Measurements from ENCODE around the gene AGAP1. TPM values are rescaled to one million over a fixed set of nuclear protein-coding genes. Genes with fewer than 3 reads are reported as not detected.

The AGAP1 gene
- total RNA-seq, 4 donors from 2014 or later: 33.7 to 39.9 (median 35.6) TPM

DNA sequence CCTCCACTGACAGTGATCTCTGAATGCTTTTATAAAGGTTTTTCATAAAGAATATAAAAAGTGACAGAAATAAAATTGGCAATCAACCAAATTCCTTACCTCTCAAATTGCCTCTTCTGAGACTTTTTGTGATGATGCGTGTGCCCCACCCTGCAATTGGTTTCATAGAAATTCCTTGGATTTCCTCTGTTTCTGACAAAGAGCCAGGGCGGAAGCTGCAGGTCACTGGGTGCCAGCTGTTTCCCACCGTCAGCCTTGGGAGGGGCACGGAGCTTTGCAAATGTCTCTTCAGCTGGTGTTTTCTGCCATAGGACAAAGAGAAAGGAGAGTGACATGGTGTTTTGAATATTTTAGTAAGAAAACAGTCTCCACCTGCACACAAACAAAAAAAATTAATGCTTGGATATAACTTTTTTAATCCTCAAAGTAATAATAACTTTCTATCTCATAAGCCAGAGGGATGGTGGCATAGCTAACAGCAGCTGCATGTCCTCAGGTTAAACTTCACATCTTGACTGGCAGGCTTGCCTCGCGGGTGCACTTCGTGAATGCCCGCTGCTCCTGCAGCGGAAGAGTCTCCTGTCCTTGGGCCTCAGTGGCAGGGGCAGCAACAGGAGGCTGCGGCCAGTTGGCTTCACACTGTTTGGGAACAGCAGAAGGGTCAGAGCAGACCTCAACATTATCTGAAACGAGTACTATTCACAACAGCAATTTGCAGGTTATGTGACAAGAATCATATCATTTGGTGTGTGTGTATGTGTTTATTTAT is 24.7 kb downstream of the AGAP1 start:
- Histone ChIP-seq H3K27ac (no peak overlapping the region), H3K36me3 (peaks cover 0 to 10% (median 0%) of the 10 kb centered on the region in 3 donors), H3K4me1 (peaks cover 0 to 22% (median 6%) of the 10 kb centered on the region in 4 donors), H3K4me3 (no peak overlapping the region), H3K9me3 (no peaks in the 10 kb centered on the region), H3K27me3 (no peaks in the 10 kb centered on the region)
- WGBS, 2 donors: 67 to 70% methylated on average over 11 of the region's 11 CpGs
- no peak for TF ChIP-seq POLR2A (IDR thresholded peaks at IDR 0.05)
- no peak for TF ChIP-seq EP300 (IDR thresholded peaks at IDR 0.05)
- TF ChIP-seq CTCF (IDR thresholded peaks at IDR 0.05): no peak
- no peak for DNase-seq (ENCODE audit: low spot score in 2 of 2)

DNA sequence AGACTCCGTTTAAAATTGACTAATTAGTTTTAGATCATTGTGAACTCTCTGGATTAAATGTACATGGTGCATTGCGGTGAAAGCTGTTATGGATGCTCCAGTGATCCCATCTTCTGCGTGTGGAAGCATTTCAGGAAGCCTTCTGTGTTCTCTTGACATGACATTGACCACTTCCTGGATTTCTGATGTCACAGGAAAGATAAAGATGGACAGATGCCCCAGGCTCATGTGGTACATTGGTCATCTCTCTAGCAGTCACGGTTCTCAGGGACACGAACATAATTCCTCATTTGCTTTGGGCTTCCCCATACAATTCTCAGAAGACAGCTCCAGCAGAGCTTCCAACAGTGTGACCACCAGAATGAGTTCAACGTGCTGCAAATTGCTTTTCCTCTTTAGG is 26.9 kb downstream of the AGAP1 start:
- DNase-seq (ENCODE audit: low spot score in 2 of 2): no peak
- no peak overlapping the region for H3K27ac ChIP-seq
- H3K4me3 ChIP-seq: no peak overlapping the region
- no peaks in the 10 kb centered on the region for H3K9me3 ChIP-seq
- peaks cover 0 to 9% (median 0%) of the 10 kb centered on the region in 3 donors for H3K36me3 ChIP-seq
- peaks cover 0 to 33% (median 5%) of the 10 kb centered on the region in 4 donors for H3K4me1 ChIP-seq
- TF ChIP-seq POLR2A (IDR thresholded peaks at IDR 0.05) (no peak), CTCF (IDR thresholded peaks at IDR 0.05) (no peak), EP300 (IDR thresholded peaks at IDR 0.05) (no peak)
- H3K27me3 ChIP-seq: no peaks in the 10 kb centered on the region
- WGBS, 2 donors: 85 to 88% methylated on average over 6 of the region's 6 CpGs

- Histone ChIP-seq H3K27me3 (no peaks in the 10 kb centered on the region), H3K4me1 (peaks cover 0 to 36% (median 5%) of the 10 kb centered on the region in 4 donors), H3K9me3 (no peaks in the 10 kb centered on the region), H3K36me3 (no peaks in the 10 kb centered on the region), H3K27ac (no peak overlapping the region), H3K4me3 (no peak overlapping the region)
- no peak for TF ChIP-seq POLR2A (IDR thresholded peaks at IDR 0.05)
- no peak for TF ChIP-seq EP300 (IDR thresholded peaks at IDR 0.05)
- no peak for TF ChIP-seq CTCF (IDR thresholded peaks at IDR 0.05)
- WGBS, 2 donors: 50 to 58% methylated on average over 6 of the region's 6 CpGs
- DNase-seq (ENCODE audit: low spot score in 2 of 2): no peak
Measured at GRCh38 chr2:235521844-235522243, 28.0 kb downstream of the AGAP1 start.

DNA sequence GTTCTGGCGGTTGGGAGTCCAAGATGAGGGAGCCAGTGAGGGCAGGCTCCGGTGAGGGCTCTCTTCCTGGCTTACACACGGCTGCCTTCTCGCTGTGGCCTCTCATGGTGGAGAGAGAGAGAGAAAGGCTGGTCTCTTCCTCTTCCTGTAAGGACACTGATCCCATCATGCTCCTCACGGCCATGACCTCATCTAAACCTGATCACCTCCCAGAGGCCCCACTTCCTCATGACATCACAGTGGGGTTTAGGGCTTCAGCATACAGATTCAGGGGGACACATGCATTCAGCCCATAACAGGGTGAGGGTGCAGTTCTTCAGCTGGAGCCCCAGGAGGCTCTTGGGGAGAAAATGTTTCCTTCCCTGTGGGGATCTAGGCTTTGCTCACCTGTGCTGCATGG is 29.2 kb downstream of the AGAP1 start:
- no peak overlapping the region for H3K27ac ChIP-seq
- peaks cover 0 to 45% (median 4%) of the 10 kb centered on the region in 4 donors for H3K4me1 ChIP-seq
- no peaks in the 10 kb centered on the region for H3K27me3 ChIP-seq
- no peaks in the 10 kb centered on the region for H3K36me3 ChIP-seq
- H3K9me3 ChIP-seq: no peaks in the 10 kb centered on the region
- DNase-seq (ENCODE audit: low spot score in 2 of 2): no peak
- no peak overlapping the region for H3K4me3 ChIP-seq
- 88 to 94% methylated on average over 5 of the region's 5 CpGs for WGBS, 2 donors
- TF ChIP-seq CTCF (IDR thresholded peaks at IDR 0.05) (no peak), POLR2A (IDR thresholded peaks at IDR 0.05) (no peak), EP300 (IDR thresholded peaks at IDR 0.05) (no peak)

DNA sequence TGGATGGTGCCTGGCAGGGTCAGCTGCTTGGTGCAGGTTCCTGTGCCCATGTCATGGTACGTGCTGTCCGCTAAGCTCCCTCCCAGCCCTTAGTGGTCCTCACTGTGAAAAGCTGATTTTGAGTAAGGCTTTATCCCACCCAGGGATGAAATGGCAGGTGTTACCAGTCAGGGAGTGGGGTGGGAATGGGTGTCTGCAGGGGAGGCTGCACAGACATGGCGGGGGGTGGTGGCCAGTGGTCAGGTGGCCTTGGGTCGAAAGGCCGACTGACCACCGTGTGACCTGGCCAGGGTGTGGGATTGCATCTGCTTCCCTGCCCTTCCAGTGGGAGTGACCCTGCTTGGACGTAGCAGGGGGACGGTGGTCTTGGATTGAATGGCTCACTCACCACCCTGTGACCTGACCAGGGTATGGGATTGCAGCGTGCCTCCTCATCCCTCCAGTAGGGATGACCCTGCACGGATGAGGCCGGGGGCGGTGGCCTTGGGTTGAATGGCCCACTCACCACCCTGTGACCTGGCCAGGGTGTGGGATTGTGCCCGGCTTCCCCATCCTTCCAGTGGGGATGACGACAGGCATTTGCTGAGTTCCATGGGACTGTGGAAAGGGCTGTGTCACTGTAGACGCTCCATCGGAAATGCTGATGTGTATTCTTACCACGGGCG is 29.8 kb downstream of the AGAP1 start:
- no peak overlapping the region for H3K27ac ChIP-seq
- DNase-seq (ENCODE audit: low spot score in 2 of 2): no peak
- no peaks in the 10 kb centered on the region for H3K27me3 ChIP-seq
- WGBS, 2 donors: 74 to 87% methylated on average over 14 to 18 of the region's 18 CpGs
- no peaks in the 10 kb centered on the region for H3K36me3 ChIP-seq
- no peak overlapping the region for H3K4me3 ChIP-seq
- TF ChIP-seq EP300 (IDR thresholded peaks at IDR 0.05) (no peak), CTCF (IDR thresholded peaks at IDR 0.05) (no peak), POLR2A (IDR thresholded peaks at IDR 0.05) (no peak)
- H3K4me1 ChIP-seq: peaks cover 0 to 45% (median 2%) of the 10 kb centered on the region in 4 donors
- H3K9me3 ChIP-seq: no peaks in the 10 kb centered on the region
